Brain (organoid and tissue), 1 donor: ENCODE measurements around the gene CXorf51A. TPM values are rescaled to one million over a fixed set of nuclear protein-coding genes. Genes with fewer than 3 reads are reported as not detected.

Experiments
- polyA plus RNA-seq: library from polyadenylated mRNA; stranded (reverse); fragments of 350-450 nt; fragmentation: Illumina TruSeq; extraction: RNeasy Lipid Tissue Mini Kit (QIAGEN cat#74804); gene quantifications from one replicate; pipeline ENCODE4 v1.2.3, GENCODE V29; 2015; ENCODE audit warnings: low read depth, low replicate concordance; ENCODE audit not compliant: insufficient read depth

CXorf51A gene
- polyA plus RNA-seq, 1 donor from 2014 or later = not detected

Other genes starting within 250 kb of the CXorf51A start
- gene CXorf51B, start 5.0 kb downstream of the CXorf51A start, polyA plus RNA-seq = not detected